GM12873 (cell line): ENCODE measurements around the gene DRD4.

ENCODE experiments used
- TF ChIP-seq, protein P1 (sequence below): IDR thresholded peaks from 2 replicates; pipeline ENCODE4 v1.5.1; 2012; ENCODE audit warnings: low read depth, mild to moderate bottlenecking, moderate library complexity, low read length, control low read depth; ENCODE audit not compliant: insufficient read depth; ENCODE audit errors: missing control alignments

DRD4 gene

DNA sequence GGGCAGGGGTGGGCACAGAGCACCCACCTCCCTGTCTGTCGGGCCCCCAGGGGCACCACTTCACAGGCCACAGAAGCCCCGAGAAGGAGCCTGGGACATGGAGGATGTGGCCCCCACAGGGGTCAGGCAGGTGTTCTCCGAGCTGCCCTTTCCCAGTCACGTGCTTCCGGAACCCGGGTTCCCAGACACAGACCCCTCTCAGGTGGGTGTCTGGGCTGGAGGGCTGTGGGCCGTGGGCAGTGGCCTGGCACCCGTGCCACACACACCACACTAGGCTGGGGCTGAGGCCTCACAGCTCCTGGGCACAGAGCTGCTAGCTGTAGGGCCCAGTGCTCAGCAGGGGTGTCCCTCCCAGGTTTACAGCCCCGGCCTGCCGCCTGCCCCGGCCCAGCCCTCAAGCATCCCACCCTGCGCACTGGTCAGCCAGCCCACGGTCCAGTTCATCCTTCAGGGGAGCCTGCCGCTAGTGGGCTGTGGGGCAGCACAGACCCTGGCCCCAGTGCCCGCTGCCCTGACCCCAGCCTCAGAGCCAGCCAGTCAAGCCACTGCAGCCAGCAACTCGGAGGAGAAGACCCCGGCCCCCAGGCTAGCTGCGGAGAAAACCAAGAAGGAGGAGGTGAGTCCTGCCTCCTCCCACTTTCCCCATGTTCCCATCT is 26.8 kb upstream of the DRD4 start:
- TF ChIP-seq, protein P1, sequence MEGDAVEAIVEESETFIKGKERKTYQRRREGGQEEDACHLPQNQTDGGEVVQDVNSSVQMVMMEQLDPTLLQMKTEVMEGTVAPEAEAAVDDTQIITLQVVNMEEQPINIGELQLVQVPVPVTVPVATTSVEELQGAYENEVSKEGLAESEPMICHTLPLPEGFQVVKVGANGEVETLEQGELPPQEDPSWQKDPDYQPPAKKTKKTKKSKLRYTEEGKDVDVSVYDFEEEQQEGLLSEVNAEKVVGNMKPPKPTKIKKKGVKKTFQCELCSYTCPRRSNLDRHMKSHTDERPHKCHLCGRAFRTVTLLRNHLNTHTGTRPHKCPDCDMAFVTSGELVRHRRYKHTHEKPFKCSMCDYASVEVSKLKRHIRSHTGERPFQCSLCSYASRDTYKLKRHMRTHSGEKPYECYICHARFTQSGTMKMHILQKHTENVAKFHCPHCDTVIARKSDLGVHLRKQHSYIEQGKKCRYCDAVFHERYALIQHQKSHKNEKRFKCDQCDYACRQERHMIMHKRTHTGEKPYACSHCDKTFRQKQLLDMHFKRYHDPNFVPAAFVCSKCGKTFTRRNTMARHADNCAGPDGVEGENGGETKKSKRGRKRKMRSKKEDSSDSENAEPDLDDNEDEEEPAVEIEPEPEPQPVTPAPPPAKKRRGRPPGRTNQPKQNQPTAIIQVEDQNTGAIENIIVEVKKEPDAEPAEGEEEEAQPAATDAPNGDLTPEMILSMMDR, result no peak

DNA sequence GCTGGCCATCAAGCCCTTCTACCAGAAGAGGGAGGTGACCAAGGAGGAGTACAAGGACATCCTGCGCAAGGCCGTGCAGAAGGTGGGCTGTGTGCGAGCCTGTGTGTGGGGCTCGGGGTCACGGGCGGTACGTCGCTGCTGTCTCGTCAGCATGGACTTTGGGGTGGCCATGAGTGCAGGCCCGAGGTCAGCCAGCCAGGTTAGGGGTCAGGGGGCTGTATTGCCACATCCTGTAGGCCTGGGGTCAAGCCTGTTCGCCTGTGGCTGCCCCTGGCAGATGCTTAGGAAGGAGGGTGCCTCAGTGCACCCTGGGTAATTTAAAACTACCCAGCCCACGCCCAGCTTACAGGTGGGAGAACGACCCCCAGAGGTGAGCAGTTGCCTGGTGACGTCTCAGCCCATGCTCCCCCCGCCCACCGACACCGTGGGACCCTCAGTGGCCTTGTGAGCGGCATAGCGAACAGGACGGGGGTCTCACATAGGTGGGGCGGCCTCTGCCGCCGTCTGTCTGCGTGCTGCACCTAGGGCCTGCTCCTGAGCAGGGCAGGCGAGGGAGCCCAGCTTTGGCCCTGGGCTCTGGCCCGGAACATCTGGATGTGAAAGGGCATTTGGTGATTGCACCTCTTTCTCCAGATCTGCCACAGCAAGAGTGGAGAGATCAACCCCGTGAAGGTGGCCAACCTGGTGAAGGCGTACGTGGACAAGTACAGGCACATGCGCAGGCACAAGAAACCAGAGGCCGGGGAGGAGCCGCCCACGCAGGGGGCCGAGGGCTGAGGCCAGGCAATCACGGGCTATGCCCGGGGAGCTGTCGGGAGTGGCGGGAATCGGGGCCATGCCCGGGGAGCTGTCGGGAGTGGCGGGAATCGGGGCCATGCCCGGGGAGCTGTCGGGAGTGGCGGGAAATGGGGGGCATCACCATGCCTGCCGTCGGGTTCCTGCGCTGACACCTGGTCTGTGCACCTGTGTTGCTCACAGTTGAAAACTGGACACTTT is 25.8 kb upstream of the DRD4 start:
- TF ChIP-seq, protein P1, result no peak

DNA sequence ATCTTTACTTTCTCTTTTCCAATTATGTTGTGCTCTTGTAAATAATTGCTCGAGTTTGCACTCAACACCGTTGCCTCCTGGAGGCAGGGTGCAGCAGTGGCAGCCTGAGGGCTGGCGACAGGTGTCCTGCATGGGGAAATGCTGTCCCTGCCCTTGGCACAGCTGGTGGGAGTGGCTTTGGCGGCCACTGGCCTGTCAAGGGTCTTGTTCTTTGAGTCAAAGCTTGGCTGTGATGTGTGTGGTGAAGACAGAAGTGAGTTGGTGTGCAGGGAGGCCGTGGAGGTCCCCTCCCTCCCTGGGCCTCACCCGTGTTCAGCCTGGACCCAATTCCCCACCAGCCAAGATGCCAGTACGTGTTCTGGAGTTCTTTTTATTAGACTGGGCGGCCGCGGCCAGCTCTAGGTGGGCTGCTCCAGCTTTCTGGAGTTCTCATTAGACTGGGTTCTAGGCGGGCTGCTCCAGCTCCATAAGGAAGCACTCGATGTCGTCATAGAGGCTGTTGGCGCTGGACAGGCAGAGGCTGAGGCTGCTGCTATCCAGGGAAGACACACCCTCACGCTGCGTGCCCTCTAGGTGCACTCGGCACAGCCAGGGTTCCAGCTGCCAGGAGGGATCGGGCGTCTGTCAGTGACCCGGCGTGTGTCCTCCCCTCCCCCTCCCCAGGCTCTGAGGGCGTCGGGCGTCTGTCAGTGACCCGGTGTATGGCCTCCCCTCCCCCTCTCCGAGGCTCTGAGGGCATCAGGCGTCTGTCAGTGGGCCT is 24.7 kb upstream of the DRD4 start:
- TF ChIP-seq, protein P1, result peak; percentile 37

DNA sequence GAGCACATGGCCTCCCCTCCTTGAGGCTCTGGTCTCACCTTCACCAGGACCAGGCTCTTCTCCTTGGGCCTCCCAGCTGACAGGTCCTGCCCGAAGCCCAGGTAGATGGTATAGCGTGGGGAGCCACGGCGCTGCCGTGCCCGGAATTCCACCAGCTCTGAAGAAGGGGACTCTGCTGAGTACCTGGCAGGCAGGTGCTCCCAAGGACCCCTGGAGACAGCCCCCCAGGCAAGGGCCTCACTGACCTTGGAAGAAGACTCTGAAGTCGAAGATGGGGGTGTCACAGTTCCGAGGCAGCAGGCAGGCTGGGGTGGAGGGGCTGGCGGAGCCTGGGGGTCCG is 24.1 kb upstream of the DRD4 start:
- TF ChIP-seq, protein P1, result no peak

DNA sequence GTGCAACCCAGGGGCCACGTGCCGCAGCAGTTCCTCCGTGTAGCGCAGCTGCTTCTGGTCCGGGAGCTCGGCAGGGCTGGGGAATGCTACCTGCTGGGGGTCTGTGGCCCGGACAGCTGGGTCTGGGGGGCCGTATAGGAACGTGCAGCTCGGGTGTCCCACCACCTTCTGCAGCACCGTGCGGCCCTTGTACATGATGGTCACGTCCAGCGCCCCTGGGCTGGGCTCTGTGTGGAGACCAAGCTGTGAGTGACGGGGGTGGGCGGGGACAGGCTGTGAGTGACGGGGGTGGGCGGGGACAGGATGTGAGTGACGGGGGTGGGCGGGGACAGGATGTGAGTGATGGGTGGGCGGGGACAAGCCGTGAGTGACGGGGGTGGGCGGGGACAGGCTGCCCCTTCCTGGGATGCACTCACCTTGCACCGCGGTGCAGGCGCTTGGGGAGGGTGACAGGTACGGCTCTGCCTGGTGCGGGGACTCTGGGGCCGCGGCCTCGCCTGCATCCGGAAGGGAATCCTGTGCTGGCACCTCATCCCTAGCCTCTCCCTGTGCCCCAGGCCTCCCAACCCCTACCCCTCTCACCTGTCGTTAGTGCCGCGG is 23.6 kb upstream of the DRD4 start:
- TF ChIP-seq, protein P1, result no peak

DNA sequence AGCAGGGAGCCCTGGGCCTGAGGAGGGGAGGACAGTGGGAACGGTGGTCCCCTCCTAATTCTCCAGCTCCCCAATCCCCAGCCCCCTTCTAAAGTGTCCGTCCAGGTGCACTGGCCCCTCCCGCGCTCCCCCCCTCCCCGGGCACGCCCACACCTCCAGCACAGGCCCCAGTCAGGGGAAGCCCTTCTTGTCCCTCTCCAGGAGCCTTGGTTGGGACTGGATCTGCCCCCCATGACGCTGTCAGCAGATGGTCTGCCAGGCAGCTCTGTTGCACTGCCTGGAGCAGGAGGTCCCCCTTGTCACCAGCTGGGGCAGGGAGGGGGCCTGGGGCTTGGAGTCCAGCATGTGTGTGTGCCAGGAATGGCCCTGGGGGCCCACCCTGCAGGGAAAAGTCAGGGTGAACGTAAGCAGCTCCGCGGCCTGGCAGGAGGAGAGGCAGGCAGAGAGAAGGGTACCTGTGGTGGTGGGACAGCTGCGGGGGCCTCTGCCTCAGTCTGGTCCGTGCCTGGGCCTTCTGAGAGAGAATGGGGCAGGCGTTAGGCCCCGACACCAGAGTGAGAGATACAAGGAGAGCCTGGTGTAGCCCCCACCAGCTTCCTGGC is 22.9 kb upstream of the DRD4 start:
- TF ChIP-seq, protein P1, result no peak
